Hepatocyte (in vitro differentiated cells): ENCODE measurements around the gene DPT. TPM values are rescaled to one million over a fixed set of nuclear protein-coding genes. Genes with fewer than 3 reads are reported as not detected.

Experiments used
- DNase-seq: peaks from one replicate; pipeline ENCODE4 v3.0.0-alpha.2; 2016; ENCODE audit warnings: low spot score
- H2AFZ ChIP-seq: fragments of 200-600 bp; sonication (generic); 2 replicates; pipeline ENCODE4 v1.6.0; 2016; ENCODE audit warnings: antibody characterized with exemption, mild to moderate bottlenecking
- H3K27ac ChIP-seq: fragments of 200-600 bp; sonication (generic); 2 replicates; pipeline ENCODE4 v1.5.1; 2016; ENCODE audit warnings: mild to moderate bottlenecking
- H3K27me3 ChIP-seq: fragments of 200-600 bp; sonication (generic); 2 replicates; pipeline ENCODE4 v1.6.1; 2016
- H3K36me3 ChIP-seq: fragments of 200-600 bp; sonication (generic); replicated peaks from 2 replicates; pipeline ENCODE4 v1.5.1; 2016; ENCODE audit warnings: low read depth; ENCODE audit not compliant: insufficient read depth
- H3K4me1 ChIP-seq: fragments of 200-600 bp; sonication (generic); 2 replicates; pipeline ENCODE4 v1.5.1; 2016; ENCODE audit warnings: mild to moderate bottlenecking, moderate library complexity; ENCODE audit not compliant: insufficient read depth
- H3K4me2 ChIP-seq: fragments of 200-600 bp; sonication (generic); 2 replicates; pipeline ENCODE4 v1.6.0; 2016
- H3K4me3 ChIP-seq: fragments of 200-600 bp; sonication (generic); 2 replicates; pipeline ENCODE4 v1.5.1; 2016; ENCODE audit warnings: mild to moderate bottlenecking
- H3K79me2 ChIP-seq: fragments of 200-600 bp; sonication (generic); 2 replicates; pipeline ENCODE4 v1.6.0; 2017; ENCODE audit warnings: mild to moderate bottlenecking
- H3K9me2 ChIP-seq: fragments of 200-600 bp; sonication (generic); replicated peaks from 2 replicates; pipeline ENCODE4 v1.6.0; 2017; ENCODE audit warnings: mild to moderate bottlenecking; ENCODE audit not compliant: insufficient read depth
- H3K9me3 ChIP-seq: fragments of 200-600 bp; sonication (generic); 2 replicates; pipeline ENCODE4 v1.5.1; 2016; ENCODE audit warnings: low read depth, mild to moderate bottlenecking
- H4K20me1 ChIP-seq: fragments of 200-600 bp; sonication (generic); 2 replicates; pipeline ENCODE4 v1.6.0; 2016; ENCODE audit warnings: mild to moderate bottlenecking; ENCODE audit not compliant: insufficient read depth, poor library complexity, severe bottlenecking
- CTCF ChIP-seq: fragments of 200-600 bp; sonication (generic); IDR thresholded peaks from 2 replicates; pipeline ENCODE4 v1.5.1; 2016; ENCODE audit warnings: antibody characterized with exemption, mild to moderate bottlenecking; ENCODE audit not compliant: poor library complexity
- EZH2 ChIP-seq: fragments of 200-600 bp; sonication (generic); IDR thresholded peaks from 2 replicates; pipeline ENCODE4 v1.6.1; 2016; ENCODE audit warnings: antibody characterized with exemption, mild to moderate bottlenecking, borderline replicate concordance
- EZH2phosphoT487 ChIP-seq: fragments of 200-600 bp; sonication (generic); IDR thresholded peaks from one replicate; pipeline ENCODE4 v1.6.1; 2018; ENCODE audit warnings: antibody characterized with exemption, mild to moderate bottlenecking, low read depth, moderate library complexity; ENCODE audit not compliant: unreplicated experiment, severe bottlenecking
- WGBS: methylation state at CpG from one replicate; pipeline ENCODE4 v1.1.6; 2016; ENCODE audit warnings: low lambda C conversion rate; ENCODE audit errors: missing lambda C conversion rate; 5-methylcytosine and 5-hydroxymethylcytosine counted together
- polyA plus RNA-seq: library from polyadenylated mRNA; unstranded; fragments of >200 nt; fragmentation: Nextera tagmentation; extraction: Ambion mirVana; gene quantifications from 2 replicates; pipeline ENCODE4 v1.2.1, GENCODE V29; 2016
- total RNA-seq: library from RNA; depleted of rRNA; stranded (reverse); fragments of >200 nt; gene quantifications from 2 replicates; pipeline ENCODE4 v1.2.3, GENCODE V29; 2014

DPT gene
- total and polyA plus RNA-seq, 2 experiments from 2014 or later, result 8.2 to 12.5 TPM

- no peak for TF ChIP-seq EZH2
- no peak for TF ChIP-seq CTCF
- TF ChIP-seq EZH2phosphoT487, result no peak
- Histone ChIP-seq H3K9me3 (no peaks in the 10 kb centered on the region), H3K9me2 (no peaks in the 10 kb centered on the region), H3K4me2 (no peak overlapping the region), H3K4me3 (no peak overlapping the region), H3K27ac (no peak overlapping the region), H3K4me1 (peaks cover 3% of the 10 kb centered on the region), H2AFZ (no peak overlapping the region), H3K79me2 (no peaks in the 10 kb centered on the region), H3K27me3 (no peaks in the 10 kb centered on the region), H4K20me1 (no peaks in the 10 kb centered on the region), H3K36me3 (no peaks in the 10 kb centered on the region)
- WGBS, result 81% methylated on average over 10 of the region's 10 CpGs
- no peak for DNase-seq
Measured at GRCh38 chr1:168717906-168718891, 10.8 kb downstream of the DPT start.

- H3K4me3 ChIP-seq, result no peak overlapping the region
- H3K27ac ChIP-seq, result no peak overlapping the region
- no peaks in the 10 kb centered on the region for H3K79me2 ChIP-seq
- H3K4me2 ChIP-seq, result no peak overlapping the region
- no peak overlapping the region for H2AFZ ChIP-seq
- no peak for TF ChIP-seq EZH2
- no peak for TF ChIP-seq CTCF
- no peak for TF ChIP-seq EZH2phosphoT487
- no peaks in the 10 kb centered on the region for H3K27me3 ChIP-seq
- DNase-seq, result no peak
- no peaks in the 10 kb centered on the region for H3K36me3 ChIP-seq
- H3K9me2 ChIP-seq, result no peaks in the 10 kb centered on the region
- H3K9me3 ChIP-seq, result no peaks in the 10 kb centered on the region
- no peaks in the 10 kb centered on the region for H4K20me1 ChIP-seq
- peaks cover 6% of the 10 kb centered on the region for H3K4me1 ChIP-seq
- WGBS, result 94% methylated on average over 8 of the region's 8 CpGs
Measured at GRCh38 chr1:168714012-168714411, 15.0 kb downstream of the DPT start.

GRCh38 chr1:168709405-168710363 lies 19.3 kb downstream of the DPT start:
- peak overlapping the region; percentile 83 for H3K27ac ChIP-seq
- no peak overlapping the region for H3K4me3 ChIP-seq
- H3K4me2 ChIP-seq, result peak overlapping the region; percentile 48
- H3K4me1 ChIP-seq, result peaks cover 16% of the 10 kb centered on the region
- no peaks in the 10 kb centered on the region for H3K79me2 ChIP-seq
- H4K20me1 ChIP-seq, result no peaks in the 10 kb centered on the region
- H3K9me2 ChIP-seq, result no peaks in the 10 kb centered on the region
- no peaks in the 10 kb centered on the region for H3K9me3 ChIP-seq
- no peak overlapping the region for H2AFZ ChIP-seq
- TF ChIP-seq CTCF, result no peak
- no peak for TF ChIP-seq EZH2phosphoT487
- TF ChIP-seq EZH2, result no peak
- 28% methylated on average over 9 of the region's 9 CpGs for WGBS
- DNase-seq, result peak; percentile 60
- H3K36me3 ChIP-seq, result no peaks in the 10 kb centered on the region
- H3K27me3 ChIP-seq, result no peaks in the 10 kb centered on the region
